Panc1 (cell line): Measurements from ENCODE around the gene MT1B.

Experiments used
- CTCF ChIP-seq: fragments of 450-650 bp; IDR thresholded peaks from 2 replicates; pipeline ENCODE4 v1.5.1; 2017; ENCODE audit warnings: mild to moderate bottlenecking
- POLR2AphosphoS5 ChIP-seq: IDR thresholded peaks from 2 replicates; pipeline ENCODE4 v1.6.1; 2012; ENCODE audit warnings: mild to moderate bottlenecking, low read depth, low read length, moderate library complexity
- SIN3A ChIP-seq: IDR thresholded peaks from 2 replicates; pipeline ENCODE4 v1.6.1; 2012; ENCODE audit warnings: low read depth, mild to moderate bottlenecking, low read length, moderate library complexity, borderline replicate concordance; ENCODE audit not compliant: insufficient read depth
- TF ChIP-seq, protein P1 (sequence below), 2 experiments: IDR thresholded peaks; 2 replicates each; pipeline ENCODE4 v1.6.1; 2011 to 2012; ENCODE audit warnings: low read depth in 2 of 2, control low read depth in 1 of 2, low read length in 1 of 2, mild to moderate bottlenecking in 1 of 2, moderate library complexity in 1 of 2; ENCODE audit not compliant: insufficient read depth in 1 of 2

DNA sequence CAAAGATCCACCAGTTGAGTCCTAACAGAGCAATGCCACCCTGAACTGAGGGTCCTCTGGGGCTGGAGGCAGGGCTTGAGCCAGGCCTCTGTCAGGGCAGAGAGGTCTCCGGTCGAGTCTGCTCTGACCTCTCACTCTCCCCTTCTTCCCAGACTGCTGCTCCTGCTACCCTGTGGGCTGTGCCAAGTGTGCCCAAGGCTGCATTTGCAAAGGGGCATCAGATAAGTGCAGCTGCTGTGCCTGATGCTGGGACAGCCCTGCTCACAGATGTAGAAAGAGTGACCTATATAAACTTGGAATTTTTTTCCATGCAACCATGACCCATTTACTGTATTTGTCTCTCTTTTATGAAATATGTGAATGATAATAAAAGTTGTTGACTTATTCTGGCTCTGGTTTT, 2.4 kb upstream of the MT1B start:
- no peak for TF ChIP-seq CTCF
- TF ChIP-seq, protein P1, sequence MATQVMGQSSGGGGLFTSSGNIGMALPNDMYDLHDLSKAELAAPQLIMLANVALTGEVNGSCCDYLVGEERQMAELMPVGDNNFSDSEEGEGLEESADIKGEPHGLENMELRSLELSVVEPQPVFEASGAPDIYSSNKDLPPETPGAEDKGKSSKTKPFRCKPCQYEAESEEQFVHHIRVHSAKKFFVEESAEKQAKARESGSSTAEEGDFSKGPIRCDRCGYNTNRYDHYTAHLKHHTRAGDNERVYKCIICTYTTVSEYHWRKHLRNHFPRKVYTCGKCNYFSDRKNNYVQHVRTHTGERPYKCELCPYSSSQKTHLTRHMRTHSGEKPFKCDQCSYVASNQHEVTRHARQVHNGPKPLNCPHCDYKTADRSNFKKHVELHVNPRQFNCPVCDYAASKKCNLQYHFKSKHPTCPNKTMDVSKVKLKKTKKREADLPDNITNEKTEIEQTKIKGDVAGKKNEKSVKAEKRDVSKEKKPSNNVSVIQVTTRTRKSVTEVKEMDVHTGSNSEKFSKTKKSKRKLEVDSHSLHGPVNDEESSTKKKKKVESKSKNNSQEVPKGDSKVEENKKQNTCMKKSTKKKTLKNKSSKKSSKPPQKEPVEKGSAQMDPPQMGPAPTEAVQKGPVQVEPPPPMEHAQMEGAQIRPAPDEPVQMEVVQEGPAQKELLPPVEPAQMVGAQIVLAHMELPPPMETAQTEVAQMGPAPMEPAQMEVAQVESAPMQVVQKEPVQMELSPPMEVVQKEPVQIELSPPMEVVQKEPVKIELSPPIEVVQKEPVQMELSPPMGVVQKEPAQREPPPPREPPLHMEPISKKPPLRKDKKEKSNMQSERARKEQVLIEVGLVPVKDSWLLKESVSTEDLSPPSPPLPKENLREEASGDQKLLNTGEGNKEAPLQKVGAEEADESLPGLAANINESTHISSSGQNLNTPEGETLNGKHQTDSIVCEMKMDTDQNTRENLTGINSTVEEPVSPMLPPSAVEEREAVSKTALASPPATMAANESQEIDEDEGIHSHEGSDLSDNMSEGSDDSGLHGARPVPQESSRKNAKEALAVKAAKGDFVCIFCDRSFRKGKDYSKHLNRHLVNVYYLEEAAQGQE (IDR thresholded peaks at IDR 0.05; ENCODE audit: insufficient read depth in 1 of 2, low read depth in 2 of 2, low read length in 1 of 2): no peak
- no peak for TF ChIP-seq POLR2AphosphoS5
- TF ChIP-seq SIN3A: no peak
